Measurements from ENCODE around the gene B4GALT1.

- no peak for TF ChIP-seq GATA2 (IDR thresholded peaks at IDR 0.05; ENCODE audit: low read depth, low read length)
- TF ChIP-seq GATA3 (IDR thresholded peaks at IDR 0.05; ENCODE audit: low read depth, low read length), result no peak
Measured at GRCh38 chr9:33192493-33193255, 25.5 kb upstream of the B4GALT1 start.
